HepG2 (cell line): ENCODE data around the gene IFNL1. TPM values are rescaled to one million over a fixed set of nuclear protein-coding genes. Genes with fewer than 3 reads are reported as not detected.

Experiments
- FOXA1 ChIP-seq, 2 experiments: fragments of 450-650 bp in 1 of 2; sonication (generic) in 1 of 2; formaldehyde crosslinking in 1 of 2; IDR thresholded peaks; 2 replicates each; pipeline versions ENCODE4 v1.4.0 to v1.6.1; 2016 to 2020; ENCODE audit warnings: missing genetic modification reagents in 1 of 2
- NR2F6 ChIP-seq, 2 experiments: IDR thresholded peaks; 2 replicates each; pipeline ENCODE4 v1.6.1; 2016; ENCODE audit warnings: antibody characterized with exemption in 1 of 2, mild to moderate bottlenecking in 1 of 2
- RARG ChIP-seq: sonication (generic); formaldehyde crosslinking; IDR thresholded peaks from 2 replicates; pipeline ENCODE4 v1.4.0; 2020; ENCODE audit warnings: low read depth, mild to moderate bottlenecking, missing genetic modification reagents
- SOX13 ChIP-seq, 3 experiments: fragments of 450-650 bp in 1 of 3; sonication (generic) in 1 of 3; formaldehyde crosslinking in 1 of 3; IDR thresholded peaks in 2 of 3; conservative IDR thresholded peaks in 1 of 3; 2 replicates each; pipeline versions ENCODE4 v1.5.0 to v1.6.1; 2016 to 2020; ENCODE audit warnings: antibody characterized with exemption in 1 of 3, mild to moderate bottlenecking in 1 of 3, missing compliant biosample characterization in 1 of 3, missing genetic modification reagents in 1 of 3, moderate library complexity in 1 of 3
- SP2 ChIP-seq: sonication (generic); formaldehyde crosslinking; IDR thresholded peaks from 2 replicates; pipeline ENCODE4 v1.5.1; 2020; ENCODE audit warnings: mild to moderate bottlenecking, missing genetic modification reagents
- TP53 ChIP-seq: sonication (generic); formaldehyde crosslinking; conservative IDR thresholded peaks from 2 replicates; pipeline ENCODE4 v1.4.0; 2020; ENCODE audit warnings: missing genetic modification reagents
- ZIK1 ChIP-seq: sonication (generic); formaldehyde crosslinking; IDR thresholded peaks from 2 replicates; pipeline ENCODE4 v1.5.0; 2020; ENCODE audit warnings: mild to moderate bottlenecking, low read depth, missing genetic modification reagents, borderline replicate concordance
- ZNF333 ChIP-seq: sonication (generic); formaldehyde crosslinking; IDR thresholded peaks from 2 replicates; pipeline ENCODE4 v1.4.0; 2020; ENCODE audit warnings: mild to moderate bottlenecking, missing genetic modification reagents, borderline replicate concordance
- ZNF546 ChIP-seq: sonication (generic); formaldehyde crosslinking; conservative IDR thresholded peaks from 2 replicates; pipeline ENCODE4 v1.8.1; 2023; ENCODE audit warnings: mild to moderate bottlenecking, missing genetic modification reagents
- ZNF780A ChIP-seq: sonication (generic); formaldehyde crosslinking; IDR thresholded peaks from 2 replicates; pipeline ENCODE4 v1.8.0; 2022; ENCODE audit warnings: mild to moderate bottlenecking, missing genetic modification reagents, moderate library complexity
- ZNF839 ChIP-seq: sonication (generic); formaldehyde crosslinking; IDR thresholded peaks from 2 replicates; pipeline ENCODE4 v1.4.0; 2020; ENCODE audit warnings: missing genetic modification reagents, mild to moderate bottlenecking, borderline replicate concordance
- polyA plus RNA-seq, 8 experiments: library from polyadenylated mRNA; depleted of rRNA in 3 of 8; stranded (reverse) in 7 of 8; unstranded in 1 of 8; fragments of >200 nt; fragmentation: Illumina TruSeq in 4 of 8; extraction: Trizol in 4 of 8; gene quantifications; 2 replicates each; pipeline versions ENCODE4 v1.2.1 to v1.2.3, GENCODE V29; 2011 to 2016; ENCODE audit warnings: low read depth in 4 of 8, missing spikeins in 1 of 8, mixed read lengths in 1 of 8; ENCODE audit not compliant: insufficient read depth in 1 of 8
- total RNA-seq, 5 experiments: library from RNA; depleted of rRNA; stranded (reverse); fragments of >200 nt; fragmentation: Illumina TruSeq; extraction: Trizol; gene quantifications; 2 replicates each; pipeline ENCODE4 v1.2.3, GENCODE V29; 2016; ENCODE audit warnings: low read depth in 1 of 5
- TF ChIP-seq, protein P1 (sequence below): sonication (generic); formaldehyde crosslinking; IDR thresholded peaks from 2 replicates; pipeline ENCODE4 v1.5.0; 2020; ENCODE audit warnings: mild to moderate bottlenecking, missing genetic modification reagents
- TF ChIP-seq, protein P2 (sequence below): sonication (generic); formaldehyde crosslinking; IDR thresholded peaks from 2 replicates; pipeline ENCODE4 v1.4.0; 2020; ENCODE audit warnings: low read depth, missing genetic modification reagents
- TF ChIP-seq, protein P3 (sequence below): IDR thresholded peaks from 2 replicates; pipeline ENCODE4 v1.6.1; 2016; ENCODE audit warnings: missing biosample characterization, missing genetic modification reagents, low read depth
- TF ChIP-seq, protein P4 (sequence below): sonication (generic); formaldehyde crosslinking; IDR thresholded peaks from 2 replicates; pipeline ENCODE4 v1.8.0; 2022; ENCODE audit warnings: low read depth, missing genetic modification reagents
- TF ChIP-seq, protein P5 (sequence below): sonication (generic); formaldehyde crosslinking; IDR thresholded peaks from 2 replicates; pipeline ENCODE4 v1.8.1; 2023; ENCODE audit warnings: mild to moderate bottlenecking, missing genetic modification reagents, borderline replicate concordance
- TF ChIP-seq, protein P6 (sequence below): sonication (generic); formaldehyde crosslinking; IDR thresholded peaks from 2 replicates; pipeline ENCODE4 v1.4.0; 2020; ENCODE audit warnings: mild to moderate bottlenecking, missing genetic modification reagents

IFNL1 gene
- total and polyA plus RNA-seq, 2 of the 13 experiments (the other 11 are each of a cell fraction or from before 2014, with no cell fraction given): not detected

DNA sequence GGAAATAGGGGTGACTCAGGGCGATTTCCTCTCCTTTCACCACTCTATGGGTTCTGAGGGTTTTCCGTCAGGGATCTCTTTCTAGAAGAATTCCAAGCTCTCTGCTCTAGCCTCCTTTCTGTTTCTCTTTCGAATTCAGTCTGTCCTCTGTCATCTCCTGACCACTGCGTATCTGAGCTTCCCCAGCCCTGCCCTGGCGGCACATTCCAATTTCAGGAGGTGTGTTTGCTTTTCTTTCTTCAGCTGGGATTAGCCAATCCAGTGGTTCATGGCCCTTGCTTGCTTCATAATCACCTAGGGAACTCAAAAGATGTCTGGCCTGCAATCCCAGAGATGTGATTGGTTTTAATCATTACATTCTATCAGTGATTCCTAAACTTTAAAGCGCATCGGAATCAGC, 18.6 kb upstream of the IFNL1 start (continued):
- TF ChIP-seq, protein P1, sequence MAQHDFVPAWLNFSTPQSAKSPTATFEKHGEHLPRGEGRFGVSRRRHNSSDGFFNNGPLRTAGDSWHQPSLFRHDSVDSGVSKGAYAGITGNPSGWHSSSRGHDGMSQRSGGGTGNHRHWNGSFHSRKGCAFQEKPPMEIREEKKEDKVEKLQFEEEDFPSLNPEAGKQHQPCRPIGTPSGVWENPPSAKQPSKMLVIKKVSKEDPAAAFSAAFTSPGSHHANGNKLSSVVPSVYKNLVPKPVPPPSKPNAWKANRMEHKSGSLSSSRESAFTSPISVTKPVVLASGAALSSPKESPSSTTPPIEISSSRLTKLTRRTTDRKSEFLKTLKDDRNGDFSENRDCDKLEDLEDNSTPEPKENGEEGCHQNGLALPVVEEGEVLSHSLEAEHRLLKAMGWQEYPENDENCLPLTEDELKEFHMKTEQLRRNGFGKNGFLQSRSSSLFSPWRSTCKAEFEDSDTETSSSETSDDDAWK (CRISPR knock-in tag): no peak
- TF ChIP-seq, protein P2, sequence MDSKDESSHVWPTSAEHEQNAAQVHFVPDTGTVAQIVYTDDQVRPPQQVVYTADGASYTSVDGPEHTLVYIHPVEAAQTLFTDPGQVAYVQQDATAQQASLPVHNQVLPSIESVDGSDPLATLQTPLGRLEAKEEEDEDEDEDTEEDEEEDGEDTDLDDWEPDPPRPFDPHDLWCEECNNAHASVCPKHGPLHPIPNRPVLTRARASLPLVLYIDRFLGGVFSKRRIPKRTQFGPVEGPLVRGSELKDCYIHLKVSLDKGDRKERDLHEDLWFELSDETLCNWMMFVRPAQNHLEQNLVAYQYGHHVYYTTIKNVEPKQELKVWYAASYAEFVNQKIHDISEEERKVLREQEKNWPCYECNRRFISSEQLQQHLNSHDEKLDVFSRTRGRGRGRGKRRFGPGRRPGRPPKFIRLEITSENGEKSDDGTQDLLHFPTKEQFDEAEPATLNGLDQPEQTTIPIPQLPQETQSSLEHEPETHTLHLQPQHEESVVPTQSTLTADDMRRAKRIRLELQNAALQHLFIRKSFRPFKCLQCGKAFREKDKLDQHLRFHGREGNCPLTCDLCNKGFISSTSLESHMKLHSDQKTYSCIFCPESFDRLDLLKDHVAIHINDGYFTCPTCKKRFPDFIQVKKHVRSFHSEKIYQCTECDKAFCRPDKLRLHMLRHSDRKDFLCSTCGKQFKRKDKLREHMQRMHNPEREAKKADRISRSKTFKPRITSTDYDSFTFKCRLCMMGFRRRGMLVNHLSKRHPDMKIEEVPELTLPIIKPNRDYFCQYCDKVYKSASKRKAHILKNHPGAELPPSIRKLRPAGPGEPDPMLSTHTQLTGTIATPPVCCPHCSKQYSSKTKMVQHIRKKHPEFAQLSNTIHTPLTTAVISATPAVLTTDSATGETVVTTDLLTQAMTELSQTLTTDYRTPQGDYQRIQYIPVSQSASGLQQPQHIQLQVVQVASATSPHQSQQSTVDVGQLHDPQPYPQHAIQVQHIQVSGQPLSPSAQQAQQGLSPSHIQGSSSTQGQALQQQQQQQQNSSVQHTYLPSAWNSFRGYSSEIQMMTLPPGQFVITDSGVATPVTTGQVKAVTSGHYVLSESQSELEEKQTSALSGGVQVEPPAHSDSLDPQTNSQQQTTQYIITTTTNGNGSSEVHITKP (CRISPR knock-in tag): no peak
- TF ChIP-seq ZIK1 (CRISPR knock-in tag) (no peak), SOX13 (IDR thresholded peaks at IDR 0.05) (no peak), SOX13 (CRISPR knock-in tag; conservative IDR thresholded peaks at IDR 0.05 in 1 of 2, IDR thresholded peaks at IDR 0.05 in 1 of 2) (no peak), ZNF839 (no peak), ZNF546 (CRISPR knock-in tag) (no peak), SP2 (CRISPR knock-in tag) (no peak), ZNF780A (no peak), NR2F6 (IDR thresholded peaks at IDR 0.05) (no peak), NR2F6 (CRISPR knock-in tag; IDR thresholded peaks at IDR 0.05) (no peak), RARG (CRISPR knock-in tag) (no peak), FOXA1 (IDR thresholded peaks at IDR 0.05) (no peak), FOXA1 (CRISPR knock-in tag; IDR thresholded peaks at IDR 0.05) (0 out of 2 replicates have a peak, but pooled peaks have one; percentile 22), ZNF333 (no peak), TP53 (no peak)
- TF ChIP-seq, protein P3, sequence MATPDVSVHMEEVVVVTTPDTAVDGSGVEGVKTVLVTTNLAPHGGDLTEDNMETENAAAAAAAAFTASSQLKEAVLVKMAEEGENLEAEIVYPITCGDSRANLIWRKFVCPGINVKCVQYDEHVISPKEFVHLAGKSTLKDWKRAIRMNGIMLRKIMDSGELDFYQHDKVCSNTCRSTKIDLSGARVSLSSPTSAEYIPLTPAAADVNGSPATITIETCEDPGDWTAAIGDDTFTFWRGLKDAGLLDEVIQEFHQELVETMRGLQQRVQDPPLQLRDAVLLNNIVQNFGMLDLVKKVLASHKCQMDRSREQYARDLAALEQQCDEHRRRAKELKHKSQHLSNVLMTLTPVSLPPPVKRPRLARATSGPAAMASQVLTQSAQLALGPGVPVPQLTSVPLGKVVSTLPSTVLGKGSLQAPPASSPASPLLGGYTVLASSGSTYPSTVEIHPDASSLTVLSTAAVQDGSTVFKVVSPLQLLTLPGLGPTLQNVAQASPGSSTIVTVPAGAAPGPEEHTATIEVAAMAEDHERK (CRISPR knock-in tag): no peak
- TF ChIP-seq, protein P4, sequence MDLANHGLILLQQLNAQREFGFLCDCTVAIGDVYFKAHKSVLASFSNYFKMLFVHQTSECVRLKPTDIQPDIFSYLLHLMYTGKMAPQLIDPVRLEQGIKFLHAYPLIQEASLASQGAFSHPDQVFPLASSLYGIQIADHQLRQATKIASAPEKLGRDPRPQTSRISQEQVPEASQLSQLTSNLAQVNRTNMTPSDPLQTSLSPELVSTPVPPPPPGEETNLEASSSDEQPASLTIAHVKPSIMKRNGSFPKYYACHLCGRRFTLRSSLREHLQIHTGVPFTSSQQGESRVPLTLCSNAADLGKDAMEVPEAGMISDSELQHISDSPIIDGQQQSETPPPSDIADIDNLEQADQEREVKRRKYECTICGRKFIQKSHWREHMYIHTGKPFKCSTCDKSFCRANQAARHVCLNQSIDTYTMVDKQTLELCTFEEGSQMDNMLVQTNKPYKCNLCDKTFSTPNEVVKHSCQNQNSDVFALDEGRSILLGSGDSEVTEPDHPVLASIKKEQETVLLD (CRISPR knock-in tag): no peak
- TF ChIP-seq, protein P5, sequence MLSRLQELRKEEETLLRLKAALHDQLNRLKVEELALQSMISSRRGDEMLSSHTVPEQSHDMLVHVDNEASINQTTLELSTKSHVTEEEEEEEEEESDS (CRISPR knock-in tag): no peak
- TF ChIP-seq, protein P6, sequence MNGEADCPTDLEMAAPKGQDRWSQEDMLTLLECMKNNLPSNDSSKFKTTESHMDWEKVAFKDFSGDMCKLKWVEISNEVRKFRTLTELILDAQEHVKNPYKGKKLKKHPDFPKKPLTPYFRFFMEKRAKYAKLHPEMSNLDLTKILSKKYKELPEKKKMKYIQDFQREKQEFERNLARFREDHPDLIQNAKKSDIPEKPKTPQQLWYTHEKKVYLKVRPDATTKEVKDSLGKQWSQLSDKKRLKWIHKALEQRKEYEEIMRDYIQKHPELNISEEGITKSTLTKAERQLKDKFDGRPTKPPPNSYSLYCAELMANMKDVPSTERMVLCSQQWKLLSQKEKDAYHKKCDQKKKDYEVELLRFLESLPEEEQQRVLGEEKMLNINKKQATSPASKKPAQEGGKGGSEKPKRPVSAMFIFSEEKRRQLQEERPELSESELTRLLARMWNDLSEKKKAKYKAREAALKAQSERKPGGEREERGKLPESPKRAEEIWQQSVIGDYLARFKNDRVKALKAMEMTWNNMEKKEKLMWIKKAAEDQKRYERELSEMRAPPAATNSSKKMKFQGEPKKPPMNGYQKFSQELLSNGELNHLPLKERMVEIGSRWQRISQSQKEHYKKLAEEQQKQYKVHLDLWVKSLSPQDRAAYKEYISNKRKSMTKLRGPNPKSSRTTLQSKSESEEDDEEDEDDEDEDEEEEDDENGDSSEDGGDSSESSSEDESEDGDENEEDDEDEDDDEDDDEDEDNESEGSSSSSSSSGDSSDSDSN: no peak
